Umbilical cord (tissue), 2 donors: ENCODE measurements around the gene DDX10. TPM values are rescaled to one million over a fixed set of nuclear protein-coding genes. Genes with fewer than 3 reads are reported as not detected.
A peak's percentile ranks its signal among the peaks of the same experiment; 100 is the strongest.
"Not testable (repeated sequence)": the region's sequence is repeated elsewhere in the genome, so short reads cannot be mapped to it uniquely, and the experiment has no call there.

Source experiments
- DNase-seq: peaks from one replicate; pipeline ENCODE4 v3.0.0-alpha.2; 2015; ENCODE audit warnings: low spot score
- total RNA-seq: library from RNA; depleted of rRNA; stranded (reverse); fragments of >200 nt; gene quantifications from one replicate; pipeline ENCODE4 v1.2.3, GENCODE V29; 2014; ENCODE audit warnings: low replicate concordance; ENCODE audit not compliant: insufficient read depth

Gene DDX10
- total RNA-seq, 1 donor from 2014 or later, result 35.9 TPM

- DNase-seq, result not testable (repeated sequence)
Measured at GRCh38 chr11:108823960-108824359, 159.1 kb downstream of the DDX10 start.

GRCh38 chr11:108824545-108824944, 159.7 kb downstream of the DDX10 start:
- DNase-seq, result no peak

- DNase-seq, result no peak
Measured at GRCh38 chr11:108825381-108825780, 160.5 kb downstream of the DDX10 start.

- DNase-seq, result no peak
Measured at GRCh38 chr11:108826136-108826535, 161.3 kb downstream of the DDX10 start.

GRCh38 chr11:108835624-108836023, 170.8 kb downstream of the DDX10 start:
- DNase-seq, result no peak

- no peak for DNase-seq
Measured at GRCh38 chr11:108836541-108836940, 171.7 kb downstream of the DDX10 start.

GRCh38 chr11:108838102-108838791, 173.4 kb downstream of the DDX10 start:
- no peak for DNase-seq

GRCh38 chr11:108838792-108839105, 173.9 kb downstream of the DDX10 start:
- DNase-seq, result no peak

GRCh38 chr11:108846009-108846408, 181.1 kb downstream of the DDX10 start:
- no peak for DNase-seq

- DNase-seq, result peak; percentile 13
Measured at GRCh38 chr11:108847298-108847990, 182.6 kb downstream of the DDX10 start.

- DNase-seq, result no peak
Measured at GRCh38 chr11:108851781-108852180, 186.9 kb downstream of the DDX10 start.

GRCh38 chr11:108852701-108853100, 187.8 kb downstream of the DDX10 start:
- peak; percentile 31 for DNase-seq

GRCh38 chr11:108853151-108853550, 188.3 kb downstream of the DDX10 start:
- DNase-seq, result no peak

- peak; percentile 60 for DNase-seq
Measured at GRCh38 chr11:108853864-108854263, 189.0 kb downstream of the DDX10 start.

GRCh38 chr11:108854346-108854745, 189.5 kb downstream of the DDX10 start:
- DNase-seq, result no peak

GRCh38 chr11:108857382-108857781, 192.5 kb downstream of the DDX10 start:
- peak; percentile 26 for DNase-seq

GRCh38 chr11:108858622-108859021, 193.8 kb downstream of the DDX10 start:
- DNase-seq, result no peak

GRCh38 chr11:108859510-108859909, 194.6 kb downstream of the DDX10 start:
- DNase-seq, result no peak

GRCh38 chr11:108863528-108863927, 198.7 kb downstream of the DDX10 start:
- no peak for DNase-seq

GRCh38 chr11:108865406-108865805, 200.5 kb downstream of the DDX10 start:
- no peak for DNase-seq

- DNase-seq, result no peak
Measured at GRCh38 chr11:108866781-108867180, 201.9 kb downstream of the DDX10 start.

- DNase-seq, result peak; percentile 50
Measured at GRCh38 chr11:108870373-108871020, 205.6 kb downstream of the DDX10 start.

GRCh38 chr11:108871152-108871551, 206.3 kb downstream of the DDX10 start:
- no peak for DNase-seq
